Iris pigment epithelial cell (primary cell): ENCODE data around the gene ZBTB5.
A peak's percentile ranks its signal among the peaks of the same experiment; 100 is the strongest.
"Not testable (repeated sequence)": the region's sequence is repeated elsewhere in the genome, so short reads cannot be mapped to it uniquely, and the experiment has no call there.

ENCODE experiments used
- DNase-seq: peaks from one replicate; pipeline ENCODE4 v3.0.0-alpha.2; 2011; ENCODE audit warnings: low read depth

The ZBTB5 gene

GRCh38 chr9:37486256-37486615, 21.0 kb upstream of the ZBTB5 start:
- no peak for DNase-seq

DNA sequence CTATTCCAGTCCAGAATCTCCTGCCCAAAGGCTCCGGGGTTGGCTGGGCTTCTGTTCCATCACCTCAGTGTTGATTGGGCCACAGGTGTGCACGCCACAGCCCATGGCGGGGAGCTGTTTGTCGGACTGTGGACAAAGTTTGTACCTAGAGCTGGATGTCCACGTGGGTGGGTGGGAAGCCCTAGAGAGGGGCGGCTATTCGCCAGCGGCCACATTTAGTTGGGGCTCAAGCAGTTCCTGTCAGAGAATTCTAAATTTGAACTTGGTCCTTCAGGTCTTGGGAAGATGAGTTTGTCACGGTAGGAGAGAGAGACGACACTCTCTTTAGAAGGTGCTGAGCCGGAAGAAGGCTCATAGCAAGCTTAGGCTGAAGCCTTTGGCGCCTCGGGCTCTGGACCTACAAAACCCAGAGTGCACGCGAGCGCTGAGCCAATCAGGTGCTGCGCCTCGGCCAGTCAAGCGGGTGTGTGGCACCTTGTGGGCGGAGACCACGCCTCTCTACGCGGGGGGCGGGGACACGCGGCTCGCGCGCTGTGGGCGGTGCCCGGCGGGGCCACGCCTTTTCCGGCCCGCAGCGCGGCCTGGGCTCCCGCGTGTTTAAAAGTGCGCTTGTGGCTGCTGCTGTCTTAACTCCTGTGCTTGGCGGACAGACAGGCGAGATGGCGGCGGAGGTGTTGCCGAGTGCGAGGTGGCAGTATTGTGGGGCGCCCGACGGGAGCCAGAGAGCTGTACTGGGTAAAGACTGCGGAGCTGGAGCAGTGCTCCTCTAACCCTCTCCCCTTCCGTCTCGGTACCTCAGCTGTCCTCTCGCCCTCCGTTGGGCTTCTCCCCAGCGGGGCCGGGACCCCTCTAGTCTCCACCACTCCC, 20.4 kb upstream of the ZBTB5 start, which contains the start of gene POLR1E:
POLR1E (plus strand) TSS at position 560 of the 867 bp plus-strand sequence; CDS start at position 660, 100 bp downstream.
- peak; percentile 91 for DNase-seq

- no peak for DNase-seq
Measured at GRCh38 chr9:37480759-37481158, 15.5 kb upstream of the ZBTB5 start.

GRCh38 chr9:37477987-37478619, 12.9 kb upstream of the ZBTB5 start:
- DNase-seq = not testable (repeated sequence)

GRCh38 chr9:37477443-37477842, 12.2 kb upstream of the ZBTB5 start:
- not testable (repeated sequence) for DNase-seq

DNA sequence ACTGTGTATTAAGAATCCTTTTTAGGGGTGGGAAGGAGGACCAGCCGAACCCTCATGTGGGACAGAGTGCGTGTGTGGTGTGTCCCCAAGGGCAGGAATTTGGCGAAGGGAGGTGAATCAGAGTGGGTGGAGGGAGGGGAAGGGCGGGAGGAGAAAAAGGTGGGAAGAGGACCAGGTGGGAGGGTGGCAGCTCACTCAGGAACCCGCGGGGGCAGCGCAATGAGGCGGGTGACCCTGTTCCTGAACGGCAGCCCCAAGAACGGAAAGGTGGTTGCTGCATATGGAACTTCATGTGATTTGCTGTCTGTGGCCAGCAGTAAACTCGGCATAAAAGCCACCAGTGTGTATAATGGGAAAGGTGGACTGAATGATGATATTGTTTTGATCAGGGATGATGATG, 11.7 kb upstream of the ZBTB5 start:
- DNase-seq = no peak

- no peak for DNase-seq
Measured at GRCh38 chr9:37474438-37474837, 9.2 kb upstream of the ZBTB5 start.

- DNase-seq = not testable (repeated sequence)
Measured at GRCh38 chr9:37473982-37474381, 8.7 kb upstream of the ZBTB5 start.

GRCh38 chr9:37471942-37472684, 6.9 kb upstream of the ZBTB5 start:
- peak; percentile 84 for DNase-seq

DNA sequence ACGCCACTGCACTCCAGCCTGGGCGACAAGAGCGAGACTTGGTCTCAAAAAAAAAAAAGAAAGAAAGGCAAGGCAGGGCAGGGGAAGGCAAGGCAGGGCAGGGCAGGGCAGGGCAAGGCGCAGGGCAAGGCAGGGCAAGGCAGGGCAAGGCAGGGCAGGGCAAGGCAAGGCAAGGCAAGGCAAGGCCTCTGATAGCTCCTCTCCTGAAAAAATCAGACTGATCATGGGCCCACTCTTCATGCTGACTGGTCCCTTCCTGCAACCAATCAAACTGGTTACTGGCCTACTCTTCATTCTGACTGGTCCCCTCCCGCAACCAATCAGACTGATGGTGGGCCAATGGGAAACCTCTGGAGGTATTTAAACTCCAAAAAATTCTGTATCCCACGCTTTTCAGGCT, 3.4 kb upstream of the ZBTB5 start:
- DNase-seq = no peak

DNA sequence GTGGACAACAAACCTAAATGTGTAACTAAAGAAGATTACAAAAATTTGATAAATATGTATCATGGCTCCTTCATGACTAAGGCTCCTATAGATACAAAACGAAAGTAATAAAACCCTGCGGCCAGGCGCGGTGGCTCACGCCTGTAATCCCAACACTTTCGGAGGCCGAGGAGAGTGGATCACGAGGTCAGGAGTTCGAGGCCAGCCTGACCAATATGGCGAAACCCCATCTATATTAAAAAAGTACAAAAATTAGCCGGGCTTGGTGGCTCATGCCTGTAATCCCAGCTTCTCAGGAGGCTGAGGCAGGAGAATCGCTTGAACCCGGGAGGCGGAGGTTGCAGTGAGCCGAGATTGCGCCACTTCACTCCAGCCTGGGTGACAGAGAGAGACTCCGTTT, 2.3 kb upstream of the ZBTB5 start:
- not testable (repeated sequence) for DNase-seq

GRCh38 chr9:37466037-37466709, 923 bp upstream of the ZBTB5 start:
- peak; percentile 79 for DNase-seq

DNA sequence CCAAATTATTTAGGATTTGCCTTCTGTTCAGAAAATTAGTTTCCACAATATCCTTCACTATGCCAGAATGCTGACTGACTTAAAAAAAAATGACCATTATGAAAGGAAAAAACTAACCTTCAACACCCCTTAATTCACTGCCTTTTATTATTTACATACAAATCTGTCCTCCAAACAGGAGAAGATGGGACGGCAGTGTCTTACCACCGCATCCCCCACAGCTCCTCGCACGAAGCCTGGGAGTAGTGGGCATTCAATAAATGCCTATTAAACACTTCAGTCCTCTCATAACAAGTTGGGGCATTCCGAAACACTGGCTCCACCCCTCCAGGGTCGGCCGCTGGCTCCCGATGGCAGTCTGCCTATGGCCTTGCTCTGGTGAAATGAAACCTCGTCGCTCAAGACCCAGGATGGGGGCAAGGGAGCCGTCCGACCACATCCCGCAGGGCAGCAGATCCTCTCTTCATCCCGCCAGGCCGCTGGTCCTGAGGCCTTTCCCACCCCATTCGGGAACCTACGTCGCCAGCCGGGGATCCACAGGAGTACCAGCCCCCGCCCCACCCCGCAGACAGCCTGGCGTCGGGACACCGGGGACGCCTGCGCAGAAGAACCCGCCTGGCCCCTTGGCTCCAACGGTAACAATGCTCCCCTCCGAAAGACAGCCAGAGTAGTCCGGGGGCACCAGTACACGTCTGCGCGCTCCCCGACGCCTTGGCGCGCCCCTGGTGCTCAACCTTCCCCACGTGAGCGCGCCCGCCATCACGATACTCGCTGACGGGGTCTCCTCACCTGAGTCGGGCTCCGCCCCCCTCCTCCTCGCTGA, 613 bp downstream of the ZBTB5 start:
- DNase-seq = peak; percentile 74

GRCh38 chr9:37464006-37464405, 1.2 kb downstream of the ZBTB5 start:
- peak; percentile 22 for DNase-seq

DNA sequence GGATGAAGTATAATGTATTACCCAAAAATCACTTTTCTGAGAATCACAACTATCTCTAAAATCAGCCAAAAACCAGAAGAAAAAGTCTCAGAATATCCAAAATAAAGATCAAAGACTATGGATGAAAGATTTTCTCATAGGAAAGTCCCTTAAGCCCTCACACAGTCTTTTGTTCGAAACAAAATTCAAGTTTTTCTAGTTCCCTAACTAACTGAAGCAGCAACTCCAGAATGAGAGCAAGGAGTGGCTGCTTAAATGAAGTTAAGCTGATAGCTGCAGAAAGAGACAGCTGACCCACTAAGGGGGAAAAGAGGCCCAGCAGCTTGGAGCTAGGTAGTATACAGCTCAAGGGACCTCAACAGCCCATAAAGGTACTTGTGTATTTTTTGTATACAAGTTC, 8.4 kb downstream of the ZBTB5 start:
- no peak for DNase-seq

DNA sequence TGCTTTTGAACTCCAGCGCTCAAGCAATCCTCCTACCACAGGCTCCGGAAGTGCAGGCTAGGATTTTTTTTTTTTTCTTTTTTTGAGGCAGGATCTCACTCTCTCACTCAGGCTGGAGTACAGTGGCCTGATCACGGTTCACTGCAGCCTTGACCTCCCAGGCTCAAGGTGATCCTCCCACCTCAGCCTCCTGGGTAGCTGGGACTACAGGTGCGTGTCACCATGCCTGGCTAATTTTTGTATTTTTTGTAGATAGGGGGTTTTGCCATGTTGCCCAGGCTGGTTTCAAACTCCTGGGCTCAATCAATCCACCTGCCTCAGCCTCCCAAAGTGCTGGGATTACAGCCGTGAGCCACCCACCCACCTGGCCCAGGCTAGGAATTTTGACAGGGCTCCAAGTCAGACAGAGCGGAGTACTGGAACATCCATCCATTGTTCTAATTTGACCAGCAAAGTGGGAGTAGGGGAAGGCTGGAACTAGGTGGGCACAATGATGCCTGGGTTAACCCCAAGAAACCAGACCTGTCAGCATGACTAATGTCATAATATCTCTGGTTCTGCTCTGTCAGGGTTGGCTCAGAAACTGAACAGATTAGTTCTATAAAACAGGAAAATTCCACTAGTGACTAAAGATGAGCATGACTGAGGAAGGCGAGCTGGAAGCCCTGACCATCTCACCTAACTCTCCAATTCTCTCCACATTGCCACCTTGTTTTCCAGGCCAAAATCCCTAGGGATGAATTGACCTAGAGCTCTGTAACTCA, 9.2 kb downstream of the ZBTB5 start:
- peak; percentile 17 for DNase-seq

- peak; percentile 14 for DNase-seq
Measured at GRCh38 chr9:37454238-37454637, 11.0 kb downstream of the ZBTB5 start.

GRCh38 chr9:37453827-37454226, 11.4 kb downstream of the ZBTB5 start:
- no peak for DNase-seq

DNA sequence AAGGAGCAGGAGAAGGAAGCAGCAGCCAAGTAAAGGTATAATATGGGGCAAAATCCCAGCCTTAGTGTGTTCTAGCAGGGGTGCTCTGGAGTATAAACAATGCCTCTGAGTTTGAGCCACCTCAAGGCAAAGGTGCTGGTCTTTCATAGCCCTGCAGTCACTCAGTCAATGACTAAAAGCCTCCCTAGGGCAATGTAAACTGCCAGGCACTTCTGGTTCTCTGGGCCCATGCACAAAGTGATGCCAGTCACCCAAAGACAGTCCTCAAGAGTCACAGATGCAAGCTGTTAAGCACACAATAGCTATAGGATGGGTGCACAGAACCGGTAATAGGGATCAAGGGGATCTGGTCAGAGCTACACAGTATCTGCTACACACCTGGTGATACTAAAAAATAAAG, 12.6 kb downstream of the ZBTB5 start:
- no peak for DNase-seq

- DNase-seq = no peak
Measured at GRCh38 chr9:37451628-37452027, 13.6 kb downstream of the ZBTB5 start.
